RCC 7860 (cell line): ENCODE results near the gene ADPGK.
"Not testable (repeated sequence)": the region's sequence is repeated elsewhere in the genome, so short reads cannot be mapped to it uniquely, and the experiment has no call there.

ENCODE experiments used
- DNase-seq: peaks from one replicate; pipeline ENCODE4 v3.0.0-alpha.2; 2015; ENCODE audit warnings: low spot score
- FAIRE-seq: peaks from 2 replicates; lab custom pipeline; 2012; peaks lifted over from hg19 to GRCh38; lab: Jason Lieb, UNC

ADPGK gene

DNA sequence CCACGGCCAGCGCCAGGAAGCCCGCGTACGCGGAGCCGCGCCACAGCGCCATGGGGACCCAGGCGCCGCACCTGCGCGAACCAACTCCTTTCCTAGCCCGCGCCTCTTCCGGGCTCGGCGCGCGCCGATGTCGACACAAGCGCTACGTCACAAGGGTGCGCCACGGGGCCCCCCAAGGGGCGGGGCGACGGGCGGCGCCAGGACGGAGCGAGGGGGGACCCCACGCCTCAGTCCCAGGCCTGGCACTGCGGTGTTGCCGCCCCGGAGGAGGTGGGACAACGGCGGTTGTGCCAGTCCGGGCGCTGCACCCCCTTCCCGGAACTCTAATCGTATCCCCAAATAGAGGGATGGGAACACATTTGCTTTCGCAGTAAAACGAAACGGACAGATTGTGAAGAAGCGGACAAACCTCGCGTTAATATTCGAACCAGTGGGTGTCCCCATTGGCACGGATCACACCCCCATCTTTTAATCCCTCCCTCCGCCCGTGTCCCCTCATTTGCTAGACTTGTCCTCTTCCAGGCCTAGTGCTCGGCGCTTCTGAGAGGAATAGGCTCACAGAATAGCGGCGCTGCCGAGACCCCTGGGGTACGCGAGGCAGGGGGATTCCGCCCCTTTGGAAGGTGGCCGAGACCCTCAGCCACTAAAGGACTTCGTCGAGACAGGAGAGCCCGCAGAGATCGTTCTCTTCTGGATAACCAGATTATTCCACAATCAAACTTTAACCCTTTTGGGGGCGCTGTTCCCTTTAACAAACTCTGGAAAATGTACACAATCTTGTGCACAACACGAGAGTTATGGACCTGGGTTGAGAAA, at the start of gene ADPGK:
ADPGK (minus strand) TSS at position 119 of the 816 bp plus-strand sequence; CDS start at position 52, 67 bp downstream.
- FAIRE-seq = no peak
- DNase-seq = peak; percentile 73

DNA sequence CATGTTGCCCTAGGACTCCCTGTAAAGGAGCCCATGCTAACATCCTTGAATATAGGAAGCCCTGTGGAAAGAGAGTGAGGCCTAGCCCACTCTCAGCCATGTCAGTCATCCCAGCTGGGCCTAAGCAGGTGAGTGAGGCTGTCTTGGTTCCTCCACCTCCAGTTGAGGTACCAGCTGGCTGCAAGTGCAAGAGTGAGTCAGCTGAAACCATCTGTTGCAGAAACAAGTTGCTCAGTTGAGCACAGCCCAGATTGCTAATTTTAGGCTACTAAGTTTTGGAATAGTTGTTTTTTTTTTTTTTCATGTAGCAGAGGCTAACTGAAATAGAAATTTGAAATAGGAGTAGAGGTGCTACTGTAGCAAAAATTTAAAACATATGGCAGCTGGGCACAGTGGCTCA, 43.7 kb upstream of the ADPGK start:
- FAIRE-seq = no peak
- DNase-seq = no peak

DNA sequence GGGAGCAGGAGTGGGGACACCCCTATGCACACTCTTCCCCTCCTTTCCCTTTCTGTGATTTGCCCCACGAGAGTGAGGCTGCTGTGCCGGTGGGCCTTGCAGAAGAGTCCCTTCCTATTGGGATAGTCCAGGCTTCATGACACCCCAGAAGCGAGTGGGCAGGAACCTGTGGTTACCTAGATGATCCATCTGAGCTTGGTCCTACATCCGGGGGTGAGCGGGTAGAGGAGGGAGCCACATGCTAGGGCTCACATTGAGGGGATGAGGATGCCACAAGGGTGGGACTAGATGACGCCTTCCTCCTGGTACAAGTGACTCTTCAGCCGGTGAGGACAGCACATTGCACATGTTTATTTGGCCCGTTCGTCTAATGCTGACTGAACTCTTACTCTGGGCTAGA, 43.1 kb upstream of the ADPGK start:
- no peak for FAIRE-seq
- DNase-seq = no peak

DNA sequence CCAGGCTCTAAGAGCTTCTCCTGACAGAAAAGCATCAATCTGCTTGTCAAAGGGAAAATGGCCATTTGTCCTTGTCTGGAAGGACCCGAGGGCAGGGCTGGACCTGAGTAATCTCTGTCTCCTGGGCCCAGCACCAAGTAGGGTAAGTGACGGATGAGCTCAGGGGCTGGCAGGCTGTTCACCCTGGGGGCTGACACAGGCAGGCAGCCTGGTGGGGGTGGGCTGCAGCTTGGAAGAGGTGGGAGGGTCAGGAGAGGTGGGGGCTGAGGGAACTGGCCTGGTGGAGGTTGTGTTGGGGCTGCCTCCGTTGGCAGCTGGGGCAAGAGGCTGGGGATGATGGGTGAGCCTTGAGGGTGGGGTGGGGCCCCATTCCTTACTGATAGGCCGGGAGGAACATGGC, 42.3 kb upstream of the ADPGK start:
- FAIRE-seq = no peak
- no peak for DNase-seq

DNA sequence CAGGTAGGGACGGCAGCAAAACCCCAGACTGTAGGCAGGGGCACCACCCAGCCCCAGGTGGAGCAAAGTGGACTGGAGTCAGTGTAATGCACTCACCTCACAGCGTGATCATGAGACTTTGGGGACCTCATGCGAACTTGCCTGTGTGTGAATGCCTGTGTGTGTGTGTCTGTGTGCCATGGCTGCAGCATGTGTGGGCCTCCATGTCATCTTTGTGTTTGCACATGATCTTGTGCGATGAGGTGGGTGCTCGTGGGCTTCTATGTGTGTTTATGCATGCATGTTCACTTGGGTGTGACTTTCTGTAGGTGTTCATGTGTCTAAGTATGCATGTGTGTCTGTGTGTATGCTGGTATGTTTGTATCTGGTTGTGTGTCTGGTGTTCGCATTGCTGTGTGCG, 41.2 kb upstream of the ADPGK start:
- DNase-seq (no peak), FAIRE-seq (no peak)

DNA sequence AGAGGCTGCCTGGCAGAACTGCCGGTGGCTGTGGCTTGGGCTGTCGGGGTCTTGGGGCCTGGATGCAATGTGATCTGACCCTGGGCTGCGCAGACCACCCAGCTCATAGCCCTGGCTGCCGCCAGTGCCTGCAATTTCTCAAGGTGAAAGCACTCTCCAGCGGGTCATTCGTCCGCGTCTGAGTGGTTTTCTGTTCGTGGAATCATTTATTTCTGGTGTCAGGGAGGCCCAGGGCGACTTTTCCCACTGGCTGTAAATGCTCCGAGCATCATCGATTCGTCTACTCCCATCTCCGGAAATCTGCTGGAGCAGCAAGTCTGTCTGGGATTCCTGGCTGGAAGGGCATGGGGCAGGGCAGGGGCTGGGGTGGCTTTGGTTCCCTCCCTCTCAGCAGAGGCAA, 40.6 kb upstream of the ADPGK start:
- FAIRE-seq (no peak), DNase-seq (no peak)

DNA sequence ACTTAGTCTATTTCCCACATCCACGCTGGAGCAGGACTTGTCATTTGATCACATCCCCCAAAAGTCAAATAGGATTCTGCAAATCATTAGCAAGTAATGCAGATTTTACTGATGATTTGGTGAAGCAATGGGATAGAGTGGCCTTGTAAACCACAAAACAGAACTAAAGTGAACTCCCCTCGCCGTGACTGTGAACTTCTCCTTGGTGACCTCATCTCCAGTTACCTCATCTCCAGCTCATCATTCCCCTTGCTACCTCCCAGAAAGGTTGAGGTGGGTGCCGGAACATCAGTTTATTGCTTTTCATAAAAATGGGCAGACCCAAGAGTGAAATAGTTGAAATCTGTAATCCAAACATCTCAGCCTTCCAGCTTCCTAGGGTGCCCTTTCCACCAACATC, 36.7 kb upstream of the ADPGK start:
- DNase-seq = no peak
- FAIRE-seq = no peak

DNA sequence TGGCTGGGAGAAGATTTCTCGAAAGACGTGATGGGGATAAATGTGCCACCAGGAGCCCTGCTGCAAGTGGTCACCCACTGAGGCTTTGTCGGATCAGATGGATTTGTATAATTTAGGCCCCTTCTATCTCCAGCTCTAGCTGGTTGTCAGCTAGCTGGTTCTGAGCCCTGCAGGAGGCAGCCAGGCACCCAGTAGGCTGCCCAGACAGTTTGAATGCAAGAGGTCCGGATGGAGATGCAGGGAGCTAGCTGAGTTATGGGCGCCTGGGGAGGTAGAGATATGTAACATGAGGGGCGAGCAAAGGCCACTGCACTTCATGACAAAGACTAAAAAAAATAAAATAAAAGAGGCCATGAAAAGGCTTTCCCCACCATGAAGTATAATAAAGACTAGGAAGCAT, 35.1 kb upstream of the ADPGK start:
- FAIRE-seq = no peak
- no peak for DNase-seq

DNA sequence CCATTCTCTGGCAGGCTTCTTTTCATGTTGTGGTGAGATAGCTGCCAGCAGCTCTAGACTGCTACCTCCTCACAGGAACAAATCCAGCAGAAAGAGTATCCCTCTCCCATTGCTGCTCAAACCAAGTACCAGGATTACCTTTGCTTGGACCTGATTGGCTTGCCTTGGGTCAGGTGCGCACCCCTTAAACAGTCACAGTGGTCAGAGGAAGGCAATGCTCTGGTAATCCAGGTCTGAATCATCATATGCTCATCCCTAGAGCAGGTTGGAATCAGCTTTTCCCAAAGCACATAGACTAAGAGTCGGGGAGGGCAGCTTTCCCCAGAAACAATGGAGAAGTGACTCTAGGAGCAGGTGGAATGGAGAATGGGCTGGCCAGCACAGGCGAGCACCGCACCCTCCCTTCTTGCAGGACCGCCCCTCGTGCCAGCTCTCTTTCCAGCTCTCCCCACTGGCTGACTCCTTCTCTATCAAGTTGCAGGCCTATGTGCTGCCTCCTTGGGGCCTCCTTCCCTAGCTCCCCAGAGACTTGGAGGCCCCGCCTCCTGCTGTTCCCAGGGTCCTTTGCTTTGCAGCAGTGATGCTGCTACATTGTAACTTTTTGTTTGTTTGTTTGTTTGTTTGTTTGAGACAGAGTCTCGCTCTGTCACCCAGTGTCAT, 29.9 kb upstream of the ADPGK start:
- FAIRE-seq = no peak
- no peak for DNase-seq

DNA sequence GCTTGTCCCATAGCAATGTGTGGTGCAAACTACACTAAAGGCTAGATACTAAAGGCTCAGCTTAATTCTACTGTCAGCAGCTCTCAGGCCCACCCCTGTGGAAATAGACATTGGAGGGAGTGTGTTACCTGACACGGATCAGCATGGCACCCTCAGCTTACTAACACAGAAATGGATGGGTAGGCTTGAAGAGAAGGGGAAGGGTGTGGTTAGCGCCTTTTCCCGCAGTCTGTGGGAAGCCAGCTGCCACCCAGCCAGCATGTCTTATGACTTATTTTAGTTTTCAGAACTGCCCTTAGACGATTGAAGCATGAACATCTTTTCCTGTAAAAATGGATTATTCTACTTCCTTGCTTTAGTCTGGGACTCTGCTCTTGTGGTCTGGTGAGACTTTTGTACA, 25.8 kb upstream of the ADPGK start:
- DNase-seq (no peak), FAIRE-seq (no peak)

DNA sequence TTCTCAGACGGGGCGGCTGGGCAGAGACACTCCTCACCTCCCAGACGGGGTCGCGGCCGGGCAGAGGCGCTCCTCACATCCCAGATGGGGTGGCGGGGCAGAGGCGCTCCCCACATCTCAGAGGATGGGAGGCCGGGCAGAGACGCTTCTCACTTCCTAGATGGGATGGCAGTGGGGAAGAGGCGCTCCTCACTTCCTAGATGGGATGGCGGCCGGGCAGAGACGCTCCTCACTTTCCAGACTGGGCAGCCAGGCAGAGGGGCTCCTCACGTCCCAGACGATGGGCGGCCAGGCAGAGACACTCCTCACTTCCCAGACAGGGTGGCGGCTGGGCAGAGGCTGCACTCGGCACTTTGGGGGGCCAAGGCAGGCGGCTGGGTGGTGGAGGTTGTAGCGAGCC, 23.8 kb upstream of the ADPGK start:
- FAIRE-seq = not testable (repeated sequence)

DNA sequence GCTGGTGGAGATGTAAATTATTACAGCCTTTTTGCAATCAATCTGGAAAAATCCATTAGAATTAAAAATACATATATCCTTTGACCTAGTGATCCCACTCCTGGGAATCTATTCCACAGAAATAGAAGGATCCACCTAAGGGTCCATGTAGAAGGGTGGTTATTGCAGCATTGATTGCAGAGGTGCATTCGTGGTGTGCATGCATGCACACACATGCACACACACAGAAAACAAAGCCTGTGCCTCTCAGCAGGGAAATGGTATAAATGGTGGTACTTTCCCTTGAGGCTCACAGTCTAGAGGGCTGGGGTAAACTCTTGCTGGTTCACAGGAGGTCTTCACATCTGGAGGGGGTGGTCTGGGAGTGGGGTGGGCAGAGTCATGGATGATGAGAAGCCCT, 19.4 kb upstream of the ADPGK start:
- FAIRE-seq (no peak), DNase-seq (no peak)

More for the DNA sequence above, 23.8 kb upstream of the ADPGK start:
- DNase-seq = not testable (repeated sequence)

DNA sequence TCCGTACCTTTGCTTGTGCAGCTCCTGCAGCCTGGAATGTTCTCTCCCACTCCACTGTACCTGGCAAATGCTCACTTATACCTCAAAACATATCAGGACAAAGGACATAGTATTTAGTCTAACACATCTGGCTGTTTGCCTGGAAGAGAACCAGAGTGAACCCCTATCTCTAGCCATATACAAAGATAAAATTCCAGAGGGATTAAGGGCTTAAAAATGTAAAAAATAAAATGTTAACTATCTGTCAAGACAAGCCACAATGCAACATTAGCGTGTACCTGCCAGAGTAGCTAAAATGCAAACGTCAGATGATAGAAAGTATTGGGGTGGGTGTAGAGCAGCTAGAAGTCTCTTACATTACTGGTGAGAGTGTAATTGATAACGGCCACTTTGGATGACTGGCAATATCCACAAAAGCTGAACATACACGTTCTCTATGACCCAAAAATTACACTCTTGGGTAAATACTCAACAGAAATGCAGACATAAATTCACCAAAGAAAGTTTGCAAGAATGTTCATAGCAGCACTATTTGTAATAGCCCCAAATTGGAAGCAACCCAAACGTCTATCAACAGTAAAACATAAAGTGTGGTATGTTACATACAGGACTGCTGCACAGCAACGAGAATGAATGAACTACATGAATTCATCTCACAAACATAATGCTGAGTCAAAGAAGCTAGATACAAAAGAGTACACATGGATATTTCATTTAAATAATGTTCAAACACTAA, 18.2 kb upstream of the ADPGK start:
- FAIRE-seq = no peak

DNA sequence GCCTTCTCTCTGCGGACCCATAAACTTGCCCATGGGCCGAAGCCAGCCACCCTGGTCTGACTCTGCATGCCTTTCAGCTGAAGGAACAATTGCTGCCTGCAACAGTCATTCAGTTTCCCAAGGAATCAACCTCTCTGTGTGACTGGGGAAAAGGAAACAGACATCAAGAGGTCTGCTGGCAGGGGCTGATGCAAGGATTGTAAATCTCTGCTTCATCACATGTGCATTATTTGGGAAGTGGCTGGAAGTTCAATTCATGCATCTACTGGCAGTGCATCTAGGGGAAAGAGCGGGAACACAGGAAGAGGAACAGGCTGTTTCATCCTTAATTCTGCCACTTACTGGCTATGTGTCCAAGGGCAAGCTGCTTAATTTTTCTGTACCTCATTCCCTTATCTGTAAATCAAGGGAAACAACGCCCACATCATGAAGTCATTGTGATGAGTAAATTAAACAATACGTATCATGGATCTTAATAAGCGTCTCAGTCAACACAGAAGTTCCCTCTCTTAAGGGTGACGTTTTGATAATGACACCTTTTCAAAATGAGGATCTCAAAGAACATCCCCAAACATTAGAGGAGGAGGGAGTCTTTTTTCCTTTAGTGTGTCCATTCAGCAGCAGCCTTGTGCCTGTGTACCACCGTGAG, 17.4 kb upstream of the ADPGK start:
- DNase-seq (no peak), FAIRE-seq (no peak)

More for the DNA sequence above, 18.2 kb upstream of the ADPGK start:
- no peak for DNase-seq

DNA sequence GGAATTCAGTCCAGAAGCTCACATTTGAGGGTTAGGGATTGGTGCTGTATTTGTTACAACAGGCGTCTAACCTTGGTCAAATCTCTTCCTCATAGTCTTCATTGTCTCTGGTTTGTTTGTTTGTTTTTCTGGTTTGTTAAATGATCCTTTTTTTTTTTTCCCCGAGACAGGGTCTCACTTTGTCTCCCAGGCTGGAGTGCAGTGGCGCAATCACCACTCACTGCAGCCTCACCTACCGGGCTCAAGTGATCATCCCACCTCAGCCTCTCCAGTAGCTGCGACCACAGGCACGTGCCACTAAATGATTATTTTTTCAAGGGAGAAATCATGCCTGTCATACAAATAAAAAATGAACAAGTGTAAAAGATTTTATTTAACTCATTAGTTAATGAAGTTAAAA, 14.3 kb upstream of the ADPGK start:
- DNase-seq (no peak), FAIRE-seq (no peak)

DNA sequence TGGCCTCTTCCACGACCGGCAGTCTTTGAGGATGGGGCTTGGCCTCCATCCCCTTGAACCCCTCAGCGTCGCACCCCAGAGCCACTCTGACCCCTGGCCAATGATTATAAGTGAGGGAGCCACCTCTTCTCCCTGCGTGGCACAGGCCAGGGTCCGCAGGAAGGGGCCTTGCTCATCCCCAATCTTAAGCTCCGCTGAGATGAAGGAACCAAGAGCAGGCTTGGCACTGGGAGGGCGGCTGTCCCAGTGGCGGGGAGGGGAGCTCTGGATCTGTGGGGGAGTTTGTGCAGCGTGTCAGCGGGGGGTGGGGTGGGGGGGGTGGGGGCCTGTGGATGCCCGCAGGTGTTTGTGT, 13.8 kb upstream of the ADPGK start:
- FAIRE-seq (no peak), DNase-seq (no peak)

DNA sequence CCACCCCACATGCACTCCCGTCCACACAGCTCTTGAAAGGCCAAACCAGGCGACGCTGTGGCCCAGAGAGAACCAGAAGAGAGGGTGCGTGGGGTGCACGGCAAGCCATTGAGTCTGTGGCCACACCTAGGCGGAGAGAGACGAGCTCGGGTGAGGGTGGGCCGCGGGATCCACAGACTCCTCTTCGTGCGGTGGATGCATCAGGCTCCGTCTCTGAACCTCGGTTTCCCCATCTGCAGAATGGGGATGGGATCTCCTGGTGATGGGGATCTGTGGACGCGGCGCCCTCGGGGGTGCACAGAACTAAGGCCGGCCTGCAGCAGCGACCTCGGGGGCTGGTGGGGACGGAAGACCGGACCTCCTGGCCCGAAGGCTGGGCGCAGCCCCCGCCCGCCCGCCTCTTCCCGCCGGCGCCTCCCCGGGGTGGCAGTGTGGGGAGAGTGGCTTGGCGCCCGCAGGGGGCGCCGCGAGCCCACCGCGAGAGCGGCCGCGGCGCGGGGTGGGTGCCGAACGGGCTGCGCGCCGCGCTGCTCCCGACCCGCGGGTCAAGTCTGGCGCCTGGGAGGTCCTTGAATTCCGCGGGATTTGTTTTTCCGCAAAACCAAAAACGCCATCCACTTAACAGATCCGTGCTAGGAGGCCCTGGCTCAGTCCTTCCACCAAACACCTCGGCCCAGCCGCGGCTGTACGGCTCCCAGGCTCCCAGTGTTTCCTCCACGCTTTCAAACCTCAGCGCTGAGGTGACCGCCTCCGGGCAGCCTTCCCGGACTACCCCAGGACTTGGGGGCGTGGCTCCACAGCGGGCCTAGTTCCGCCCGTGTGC, 13.2 kb upstream of the ADPGK start:
- FAIRE-seq (no peak), DNase-seq (no peak)

DNA sequence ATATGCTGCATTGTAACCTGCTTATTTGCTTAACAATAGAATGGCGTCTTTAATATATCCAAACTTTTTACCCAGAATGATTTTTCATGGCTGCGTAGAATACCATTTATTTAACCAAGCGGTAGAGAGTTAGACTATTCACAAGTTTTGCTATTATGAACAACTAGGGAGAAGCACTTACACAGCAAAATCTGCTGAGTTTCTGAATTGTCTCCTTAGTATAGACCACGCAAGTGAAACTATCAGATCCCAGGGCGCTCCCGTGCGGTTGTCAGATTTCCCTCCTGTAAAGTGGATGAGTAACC, 12.6 kb upstream of the ADPGK start:
- DNase-seq (no peak), FAIRE-seq (no peak)

DNA sequence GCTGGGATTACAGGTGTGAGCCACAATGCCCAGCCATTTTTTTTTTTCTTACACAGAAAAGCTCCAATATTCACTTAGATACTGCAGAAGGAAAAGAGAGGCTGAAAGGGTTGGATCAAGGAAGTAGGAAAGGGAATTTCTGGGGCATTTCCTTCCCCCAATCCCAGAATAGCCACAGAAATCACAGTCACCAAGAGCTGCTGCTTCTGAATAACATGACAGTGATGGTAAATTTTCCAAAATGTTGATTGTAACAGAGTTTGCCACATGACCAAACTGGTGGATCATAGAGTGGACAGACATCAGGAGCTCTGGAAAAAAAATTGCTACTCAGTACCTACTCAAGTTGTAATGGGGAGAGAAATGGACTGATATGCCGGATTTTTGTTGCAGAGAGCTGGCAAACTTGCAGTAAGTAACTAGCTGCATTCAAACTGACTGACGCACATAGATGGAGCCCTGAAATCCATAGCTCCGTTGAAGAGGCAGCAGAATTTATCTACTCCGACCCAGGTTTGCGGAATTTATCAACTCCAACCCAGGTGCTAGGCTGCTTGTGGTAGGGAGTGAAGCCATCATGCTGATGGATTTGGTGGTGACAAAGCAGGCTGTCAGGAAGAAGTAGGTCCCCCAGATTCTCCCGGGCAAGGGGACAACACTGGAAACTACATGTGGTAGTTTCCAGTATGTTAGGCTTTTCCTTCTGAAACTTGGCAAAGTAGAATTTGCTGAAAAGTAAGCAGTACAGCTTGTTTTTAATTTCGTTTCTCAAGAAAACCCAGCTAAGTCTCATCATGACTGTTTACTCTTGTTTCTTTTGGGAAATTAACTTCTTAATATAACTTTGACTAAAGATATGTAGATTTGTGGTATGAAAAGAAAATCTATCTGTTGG, 10.5 kb upstream of the ADPGK start:
- FAIRE-seq = no peak
- no peak for DNase-seq

DNA sequence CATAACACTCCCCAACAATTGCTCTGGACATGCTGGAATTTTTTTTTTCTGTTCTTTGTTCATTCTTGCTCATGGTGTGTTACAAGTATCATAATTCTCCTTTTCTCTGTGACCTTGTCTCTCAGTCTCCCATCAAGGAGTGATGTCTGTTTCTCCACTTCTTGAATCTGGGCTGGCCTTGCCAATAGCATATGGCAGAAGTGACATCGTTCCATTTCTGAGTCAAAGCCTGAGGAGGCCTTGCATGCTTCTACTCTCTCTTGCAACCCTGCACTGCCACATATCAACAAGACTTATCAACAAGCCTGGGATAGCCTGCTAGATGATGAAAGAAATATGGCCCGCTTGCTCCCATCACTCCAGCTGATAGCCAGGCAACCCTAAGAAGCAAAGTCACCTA, 8.9 kb upstream of the ADPGK start:
- DNase-seq (no peak), FAIRE-seq (no peak)
